Fibroblast of skin of right biceps (primary cell): ENCODE measurements around the gene NCOR1.

Experiments
- DNase-seq: peaks from one replicate; pipeline ENCODE4 v3.0.0-alpha.2; 2013

Gene NCOR1

GRCh38 chr17:16025202-16025601, 190.1 kb downstream of the NCOR1 start:
- no peak for DNase-seq

GRCh38 chr17:16023881-16024280, 191.5 kb downstream of the NCOR1 start:
- DNase-seq = no peak

- no peak for DNase-seq
Observed at GRCh38 chr17:16019347-16019746, 196.0 kb downstream of the NCOR1 start.

- peak; percentile 79 for DNase-seq
Observed at GRCh38 chr17:16013943-16014407, 201.4 kb downstream of the NCOR1 start.

- no peak for DNase-seq
Observed at GRCh38 chr17:16007439-16007838, 207.9 kb downstream of the NCOR1 start.

GRCh38 chr17:16005636-16006035, 209.7 kb downstream of the NCOR1 start:
- no peak for DNase-seq

GRCh38 chr17:16003841-16004240, 211.5 kb downstream of the NCOR1 start:
- DNase-seq = no peak

GRCh38 chr17:16002708-16003260, 212.6 kb downstream of the NCOR1 start:
- no peak for DNase-seq

- DNase-seq = peak; percentile 12
Observed at GRCh38 chr17:16001226-16001897, 214.0 kb downstream of the NCOR1 start.

GRCh38 chr17:15999974-16000827, 215.1 kb downstream of the NCOR1 start:
- DNase-seq = peak; percentile 33

GRCh38 chr17:15999141-15999973, 216.0 kb downstream of the NCOR1 start, which contains the start of the genes TTC19 and ZSWIM7:
Gene TTC19 (plus strand): TSS chr17:15999824. CDS start chr17:15999849, 25 bp downstream.
Gene ZSWIM7 (minus strand): TSS chr17:15999704. CDS start chr17:15999594, 110 bp downstream.
- DNase-seq = peak; percentile 94

- DNase-seq = no peak
Observed at GRCh38 chr17:15998031-15998562, 217.2 kb downstream of the NCOR1 start.

- no peak for DNase-seq
Observed at GRCh38 chr17:15996322-15996721, 219.0 kb downstream of the NCOR1 start.

GRCh38 chr17:15981646-15982580, 233.4 kb downstream of the NCOR1 start:
- DNase-seq = peak; percentile 63

GRCh38 chr17:15981208-15981607, 234.1 kb downstream of the NCOR1 start:
- no peak for DNase-seq
